ENCODE results near the gene PHETA1.
"Not testable (repeated sequence)": the region's sequence is repeated elsewhere in the genome, so short reads cannot be mapped to it uniquely, and the experiment has no call there.

Gene PHETA1

GRCh38 chr12:111342376-111342775 lies 26.5 kb downstream of the PHETA1 start:
- in situ Hi-C loops (cut with MboI; ENCODE audit: low sequenced_read_pairs, unreplicated experiment): no loop called here
- no peak for DNase-seq (ENCODE audit: low spot score)
- TF ChIP-seq, protein P1, sequence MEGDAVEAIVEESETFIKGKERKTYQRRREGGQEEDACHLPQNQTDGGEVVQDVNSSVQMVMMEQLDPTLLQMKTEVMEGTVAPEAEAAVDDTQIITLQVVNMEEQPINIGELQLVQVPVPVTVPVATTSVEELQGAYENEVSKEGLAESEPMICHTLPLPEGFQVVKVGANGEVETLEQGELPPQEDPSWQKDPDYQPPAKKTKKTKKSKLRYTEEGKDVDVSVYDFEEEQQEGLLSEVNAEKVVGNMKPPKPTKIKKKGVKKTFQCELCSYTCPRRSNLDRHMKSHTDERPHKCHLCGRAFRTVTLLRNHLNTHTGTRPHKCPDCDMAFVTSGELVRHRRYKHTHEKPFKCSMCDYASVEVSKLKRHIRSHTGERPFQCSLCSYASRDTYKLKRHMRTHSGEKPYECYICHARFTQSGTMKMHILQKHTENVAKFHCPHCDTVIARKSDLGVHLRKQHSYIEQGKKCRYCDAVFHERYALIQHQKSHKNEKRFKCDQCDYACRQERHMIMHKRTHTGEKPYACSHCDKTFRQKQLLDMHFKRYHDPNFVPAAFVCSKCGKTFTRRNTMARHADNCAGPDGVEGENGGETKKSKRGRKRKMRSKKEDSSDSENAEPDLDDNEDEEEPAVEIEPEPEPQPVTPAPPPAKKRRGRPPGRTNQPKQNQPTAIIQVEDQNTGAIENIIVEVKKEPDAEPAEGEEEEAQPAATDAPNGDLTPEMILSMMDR (IDR thresholded peaks at IDR 0.05; ENCODE audit: borderline replicate concordance, control extremely low read depth, extremely low read depth, insufficient read depth, missing control alignments): no peak

- in situ Hi-C loops (cut with MboI; ENCODE audit: low sequenced_read_pairs, unreplicated experiment): no loop called here
- TF ChIP-seq, protein P1 (IDR thresholded peaks at IDR 0.05; ENCODE audit: borderline replicate concordance, control extremely low read depth, extremely low read depth, insufficient read depth, missing control alignments): no peak
- no peak for DNase-seq (ENCODE audit: low spot score)
Measured at GRCh38 chr12:111341426-111342065, 27.3 kb downstream of the PHETA1 start.

- DNase-seq (ENCODE audit: low spot score): not testable (repeated sequence)
Measured at GRCh38 chr12:111340680-111341079, 28.2 kb downstream of the PHETA1 start.

DNA sequence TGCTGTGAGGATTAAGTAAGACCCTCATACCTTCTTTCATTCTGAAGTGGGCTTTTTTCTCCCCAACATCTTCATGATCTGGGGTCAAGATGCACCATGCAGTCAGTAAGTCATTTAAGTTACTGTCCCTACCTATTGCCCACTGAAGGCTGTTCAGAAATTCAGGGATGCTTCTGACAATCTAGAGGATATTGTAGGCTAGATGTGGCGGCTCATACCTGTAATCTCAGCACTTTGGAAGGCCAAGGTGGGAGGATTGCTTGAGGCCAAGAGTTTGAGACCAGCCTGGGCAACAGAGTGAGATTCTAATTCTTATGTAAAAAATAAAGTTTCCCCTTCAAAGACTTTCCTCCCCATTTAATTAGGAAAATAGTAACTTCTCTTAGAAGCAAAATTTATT lies 28.7 kb downstream of the PHETA1 start:
- in situ Hi-C loops (cut with MboI; ENCODE audit: low sequenced_read_pairs, unreplicated experiment): no loop called here
- DNase-seq (ENCODE audit: low spot score): no peak
- TF ChIP-seq, protein P1 (IDR thresholded peaks at IDR 0.05; ENCODE audit: borderline replicate concordance, control extremely low read depth, extremely low read depth, insufficient read depth, missing control alignments): no peak

More at GRCh38 chr12:111340680-111341079, 28.2 kb downstream of the PHETA1 start:
- in situ Hi-C loops (cut with MboI; ENCODE audit: low sequenced_read_pairs, unreplicated experiment): not testable (repeated sequence)

- in situ Hi-C loops (cut with MboI; ENCODE audit: low sequenced_read_pairs, unreplicated experiment): no loop called here
- DNase-seq (ENCODE audit: low spot score): no peak
- TF ChIP-seq, protein P1 (IDR thresholded peaks at IDR 0.05; ENCODE audit: borderline replicate concordance, control extremely low read depth, extremely low read depth, insufficient read depth, missing control alignments): no peak
Measured at GRCh38 chr12:111339321-111339938, 29.5 kb downstream of the PHETA1 start.

- in situ Hi-C loops (cut with MboI; ENCODE audit: low sequenced_read_pairs, unreplicated experiment): no loop called here
- TF ChIP-seq, protein P1 (IDR thresholded peaks at IDR 0.05; ENCODE audit: borderline replicate concordance, control extremely low read depth, extremely low read depth, insufficient read depth, missing control alignments): no peak
- DNase-seq (ENCODE audit: low spot score): no peak
Measured at GRCh38 chr12:111338096-111338495, 30.8 kb downstream of the PHETA1 start.

DNA sequence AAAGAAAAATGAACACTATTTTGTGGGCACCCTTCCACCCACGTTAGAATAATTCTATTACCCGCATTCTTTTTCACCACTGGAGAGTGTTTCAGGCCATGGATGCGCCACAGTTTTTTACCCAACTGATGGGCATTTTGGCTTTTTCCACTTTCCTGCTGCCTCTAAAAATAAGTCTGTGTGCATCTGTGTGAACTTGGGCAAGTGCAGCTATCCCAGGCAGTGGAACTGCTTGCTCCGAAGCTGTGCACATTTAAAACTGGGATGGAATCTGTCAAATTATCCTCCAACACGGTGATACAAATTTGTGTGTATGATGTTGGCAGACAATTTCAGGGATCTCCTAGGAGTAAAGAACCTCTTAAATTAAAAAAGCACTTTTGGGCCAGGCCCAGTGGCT lies 31.5 kb downstream of the PHETA1 start:
- DNase-seq (ENCODE audit: low spot score): no peak
- in situ Hi-C loops (cut with MboI; ENCODE audit: low sequenced_read_pairs, unreplicated experiment): no loop called here

GRCh38 chr12:111336411-111336810 lies 32.5 kb downstream of the PHETA1 start:
- in situ Hi-C loops (cut with MboI; ENCODE audit: low sequenced_read_pairs, unreplicated experiment); DNase-seq (ENCODE audit: low spot score): not testable (repeated sequence)

More for the DNA sequence above, 31.5 kb downstream of the PHETA1 start:
- TF ChIP-seq, protein P1 (IDR thresholded peaks at IDR 0.05; ENCODE audit: borderline replicate concordance, control extremely low read depth, extremely low read depth, insufficient read depth, missing control alignments): no peak

Data from GM13976 (cell line).